Ectodermal cell (in vitro differentiated cells): ENCODE measurements around the gene CYP20A1.
"Not testable (repeated sequence)": the region's sequence is repeated elsewhere in the genome, so short reads cannot be mapped to it uniquely, and the experiment has no call there.

Experiments used
- H3K27ac ChIP-seq: 2 replicates; pipeline ENCODE4 v1.7.0; 2013; ENCODE audit warnings: mild to moderate bottlenecking, low read depth, low read length; ENCODE audit not compliant: insufficient read depth, poor library complexity, severe bottlenecking
- H3K27me3 ChIP-seq: 2 replicates; pipeline ENCODE4 v1.7.0; 2013; ENCODE audit warnings: mild to moderate bottlenecking, low read length; ENCODE audit not compliant: insufficient read depth, control insufficient read depth, poor library complexity, severe bottlenecking
- H3K36me3 ChIP-seq: one replicate; pipeline ENCODE4 v1.7.0; 2013; ENCODE audit warnings: low read length; ENCODE audit not compliant: control insufficient read depth, insufficient read depth
- H3K4me1 ChIP-seq: one replicate; pipeline ENCODE4 v1.7.0; 2013; ENCODE audit warnings: low read length; ENCODE audit not compliant: control insufficient read depth, insufficient read depth
- H3K4me3 ChIP-seq: 2 replicates; pipeline ENCODE4 v1.7.0; 2013; ENCODE audit warnings: low read depth, low read length, control low read depth; ENCODE audit not compliant: insufficient read depth
- H3K9me3 ChIP-seq: 2 replicates; pipeline ENCODE4 v1.7.0; 2013; ENCODE audit warnings: mild to moderate bottlenecking, low read length, moderate library complexity; ENCODE audit not compliant: control insufficient read depth
- WGBS, 2 experiments: methylation state at CpG; one replicate each; pipeline ENCODE4 v1.1.7; 2013; ENCODE audit warnings: missing lambda C conversion rate in 2 of 2; 5-methylcytosine and 5-hydroxymethylcytosine counted together

The CYP20A1 gene

DNA sequence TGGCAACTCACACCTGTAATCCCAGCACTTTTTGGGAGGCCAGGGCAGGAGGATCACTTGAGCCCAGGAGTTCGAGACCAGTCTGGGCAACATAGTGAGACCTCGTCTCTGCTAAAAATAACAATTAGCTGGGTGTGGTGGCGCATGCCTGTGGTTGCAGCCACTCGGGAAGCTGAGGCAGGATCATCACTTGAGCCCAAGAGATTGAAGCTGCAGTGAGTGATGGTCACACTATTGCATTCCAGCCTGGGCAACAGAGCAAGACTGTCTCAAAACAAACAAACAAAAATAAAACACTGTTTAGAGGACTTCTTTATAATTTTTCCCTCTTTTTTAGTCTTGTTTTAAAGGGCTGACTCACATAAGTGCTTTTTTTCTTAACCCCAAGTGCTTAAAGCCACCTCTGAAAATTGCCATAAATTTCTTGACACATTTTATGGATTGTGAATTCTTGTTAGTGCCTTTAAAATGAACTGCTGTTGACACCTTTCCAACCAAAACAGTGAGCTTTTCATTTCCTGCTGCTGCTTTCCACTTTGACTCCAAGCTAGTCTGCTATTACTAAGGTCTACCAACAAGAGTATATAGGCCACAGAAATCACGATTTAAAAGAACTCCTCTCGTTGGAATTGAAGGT lies 41.7 kb downstream of the CYP20A1 start:
- Histone ChIP-seq H3K36me3 (peaks cover 29% of the 10 kb centered on the region), H3K27ac (no peak overlapping the region)

GRCh38 chr2:203282101-203282500 lies 43.3 kb downstream of the CYP20A1 start:
- WGBS, 2 experiments, result 90 to 92% methylated on average over 7 of the region's 7 CpGs
- H3K36me3 ChIP-seq, result peaks cover 30% of the 10 kb centered on the region
- no peak overlapping the region for H3K4me3 ChIP-seq
- H3K27me3 ChIP-seq, result no peaks in the 10 kb centered on the region
- H3K27ac ChIP-seq, result no peak overlapping the region
- no peaks in the 10 kb centered on the region for H3K9me3 ChIP-seq
- no peaks in the 10 kb centered on the region for H3K4me1 ChIP-seq

More for the DNA sequence above, 41.7 kb downstream of the CYP20A1 start:
- no peak overlapping the region for H3K4me3 ChIP-seq
- H3K27me3 ChIP-seq, result no peaks in the 10 kb centered on the region
- H3K4me1 ChIP-seq, result no peaks in the 10 kb centered on the region
- no peaks in the 10 kb centered on the region for H3K9me3 ChIP-seq
- WGBS, 2 experiments, result 93 to 97% methylated on average over 6 of the region's 6 CpGs

DNA sequence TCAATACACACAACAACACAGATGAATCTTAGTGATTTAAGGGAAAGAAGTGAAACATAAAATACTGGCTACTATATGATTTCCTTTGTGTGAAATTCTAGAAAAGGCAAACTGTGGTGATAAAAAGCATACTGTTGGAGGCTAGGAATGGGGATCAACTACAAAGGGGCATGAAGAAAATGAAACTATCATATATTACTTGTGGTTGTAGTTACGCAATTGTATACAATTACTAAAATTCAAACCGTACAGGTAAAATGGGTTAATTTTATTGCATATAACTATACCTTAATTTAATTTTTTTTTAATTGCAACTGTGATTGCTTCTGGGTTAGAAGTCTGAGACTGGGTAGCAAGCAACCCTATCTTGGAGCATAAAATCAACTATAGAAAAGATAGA lies 47.7 kb downstream of the CYP20A1 start:
- 80% methylated on average over 1 of the region's 2 CpGs; no CpG with 5 or more reads in 1 of the 2 experiments for WGBS, 2 experiments
- H3K4me3 ChIP-seq, result no peak overlapping the region
- no peak overlapping the region for H3K27ac ChIP-seq
- no peaks in the 10 kb centered on the region for H3K4me1 ChIP-seq
- no peaks in the 10 kb centered on the region for H3K9me3 ChIP-seq
- H3K27me3 ChIP-seq, result no peaks in the 10 kb centered on the region
- peaks cover 11% of the 10 kb centered on the region for H3K36me3 ChIP-seq

- Histone ChIP-seq H3K4me1 (no peaks in the 10 kb centered on the region), H3K4me3 (no peak overlapping the region), H3K27me3 (no peaks in the 10 kb centered on the region), H3K27ac (no peak overlapping the region), H3K9me3 (no peaks in the 10 kb centered on the region), H3K36me3 (no peaks in the 10 kb centered on the region)
- WGBS, 2 experiments, result 98 to 100% methylated on average over 3 of the region's 3 CpGs
These were observed 62.8 kb downstream of the CYP20A1 start for GRCh38 chr2:203301667-203302066.

GRCh38 chr2:203302586-203302985 lies 63.8 kb downstream of the CYP20A1 start:
- not testable (repeated sequence) for H3K36me3 ChIP-seq, H3K4me3 ChIP-seq, H3K27ac ChIP-seq, H3K4me1 ChIP-seq, H3K9me3 ChIP-seq, H3K27me3 ChIP-seq
- 92 to 93% methylated on average over 8 of the region's 8 CpGs for WGBS, 2 experiments

DNA sequence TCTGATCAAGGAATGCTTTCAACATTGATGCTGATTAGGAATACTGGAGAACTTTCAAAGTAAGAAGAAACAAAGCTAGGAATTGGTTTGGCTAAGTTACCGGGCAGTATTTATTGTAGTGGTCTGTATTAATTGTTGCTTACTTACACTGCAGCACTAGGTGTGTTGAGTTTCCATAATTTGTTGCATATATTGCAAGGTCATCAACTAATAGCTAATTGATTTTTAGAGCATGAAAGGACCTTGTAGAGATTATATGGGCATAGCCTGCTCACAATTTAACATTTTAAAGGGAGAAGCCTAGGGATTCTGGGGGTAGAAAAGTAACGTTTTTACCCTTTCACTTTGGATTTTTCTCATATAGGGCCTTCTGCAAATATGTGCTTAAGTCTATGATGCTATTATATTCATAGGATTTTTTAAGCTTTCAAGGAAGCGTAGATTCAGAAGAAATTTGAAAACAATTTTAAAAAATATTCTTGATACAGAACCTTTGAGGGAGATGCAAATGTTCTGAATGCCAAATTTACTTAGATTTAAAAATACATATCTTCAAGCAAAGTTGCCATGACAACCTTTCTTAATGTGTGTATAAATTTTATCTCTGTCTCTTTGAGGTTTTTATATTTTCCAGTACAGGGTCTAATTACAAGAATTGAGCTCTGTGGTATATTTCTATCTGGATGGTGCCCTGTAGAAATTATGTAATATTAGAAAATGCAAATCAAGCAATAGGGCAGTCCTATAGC lies 72.0 kb downstream of the CYP20A1 start:
- Histone ChIP-seq H3K4me3 (no peak overlapping the region), H3K9me3 (no peaks in the 10 kb centered on the region), H3K27me3 (no peaks in the 10 kb centered on the region), H3K4me1 (no peaks in the 10 kb centered on the region), H3K36me3 (no peaks in the 10 kb centered on the region), H3K27ac (no peak overlapping the region)
- WGBS, 2 experiments, result 90 to 97% methylated on average over 1 to 2 of the region's 3 CpGs

- Histone ChIP-seq H3K27ac (no peak overlapping the region), H3K9me3 (no peaks in the 10 kb centered on the region), H3K4me1 (peaks cover 3% of the 10 kb centered on the region), H3K4me3 (no peak overlapping the region), H3K27me3 (no peaks in the 10 kb centered on the region), H3K36me3 (no peaks in the 10 kb centered on the region)
- 100% methylated on average over 1 of the region's 1 CpG for WGBS, 2 experiments
These were observed 87.5 kb downstream of the CYP20A1 start for GRCh38 chr2:203326356-203326755.

GRCh38 chr2:203327582-203327900 lies 88.7 kb downstream of the CYP20A1 start:
- H3K4me1 ChIP-seq, result peaks cover 3% of the 10 kb centered on the region
- H3K4me3 ChIP-seq, result peak overlapping the region; percentile 84
- H3K27me3 ChIP-seq, result no peaks in the 10 kb centered on the region
- WGBS, 2 experiments, result 9 to 10% methylated on average over 7 of the region's 7 CpGs
- H3K36me3 ChIP-seq, result no peaks in the 10 kb centered on the region
- peak overlapping the region; percentile 91 for H3K27ac ChIP-seq
- H3K9me3 ChIP-seq, result no peaks in the 10 kb centered on the region

DNA sequence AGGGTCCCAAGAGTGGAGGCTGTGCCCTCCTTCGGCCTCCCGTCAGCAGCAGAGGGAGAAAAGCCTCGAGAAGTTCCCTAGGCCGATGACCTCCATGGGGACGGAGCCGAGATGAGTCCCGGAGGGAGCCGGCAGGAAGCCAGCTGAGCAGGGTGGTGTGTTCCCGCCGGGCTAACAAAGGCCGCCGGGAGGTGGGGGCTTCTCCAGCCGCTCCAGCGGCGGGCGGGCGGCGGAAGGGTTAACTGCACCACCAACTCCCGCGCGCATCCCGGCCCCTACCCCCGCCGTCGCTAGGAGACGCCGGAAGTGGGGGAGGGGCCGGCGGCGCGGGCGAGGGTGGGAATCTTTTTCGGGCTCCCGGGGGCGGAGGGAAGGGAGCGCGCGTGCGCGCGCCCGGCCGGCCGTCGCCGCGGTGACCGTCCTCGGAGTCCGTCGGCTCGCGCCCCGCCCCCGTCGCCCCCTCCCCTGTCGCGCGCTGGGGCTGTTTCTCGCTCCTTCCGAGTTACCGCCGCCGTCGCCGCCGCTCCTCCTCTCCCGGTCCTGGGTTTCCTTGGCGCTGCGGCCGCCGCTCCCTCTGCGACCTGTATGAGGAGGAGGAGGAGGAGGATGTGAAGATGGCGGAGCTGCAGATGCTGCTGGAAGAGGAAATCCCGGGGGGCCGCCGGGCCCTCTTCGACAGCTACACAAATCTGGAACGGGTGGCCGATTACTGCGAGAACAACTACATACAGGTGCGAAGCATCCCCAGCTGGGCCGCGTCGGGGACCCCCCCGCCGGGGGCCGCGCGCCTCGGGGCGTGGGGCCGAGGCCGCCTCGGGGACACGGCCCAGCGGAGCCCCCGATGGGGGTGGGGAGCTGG lies 89.3 kb downstream of the CYP20A1 start, which contains the start of gene ABI2:
TSS of gene ABI2 (plus strand) at position 494 of the 859 bp plus-strand sequence. CDS start at position 615, 121 bp downstream.
- H3K9me3 ChIP-seq, result no peaks in the 10 kb centered on the region
- H3K27ac ChIP-seq, result peak within 1 kb of the TSS; percentile 94
- peak within 1 kb of the TSS; percentile 84 for H3K4me3 ChIP-seq
- H3K4me1 ChIP-seq, result peaks cover 3% of the 10 kb centered on the region
- no peaks in the 10 kb centered on the region for H3K36me3 ChIP-seq
- H3K27me3 ChIP-seq, result no peaks in the 10 kb centered on the region
- WGBS, 2 experiments, result 0% methylated on average over 98 of the region's 98 CpGs
